Ishikawa (cell line): Measurements from ENCODE around the gene COPS2.

Experiments used
- CEBPB ChIP-seq: IDR thresholded peaks from 2 replicates; pipeline ENCODE4 v1.6.1; 2012
- CREB1 ChIP-seq: IDR thresholded peaks from 2 replicates; pipeline ENCODE4 v1.6.1; 2012; ENCODE audit warnings: low read depth
- RAD21 ChIP-seq: IDR thresholded peaks from 2 replicates; pipeline ENCODE4 v1.6.1; 2012; ENCODE audit warnings: low read depth
- REST ChIP-seq: IDR thresholded peaks from 2 replicates; pipeline ENCODE4 v1.6.1; 2012; ENCODE audit warnings: low read depth, mild to moderate bottlenecking

DNA sequence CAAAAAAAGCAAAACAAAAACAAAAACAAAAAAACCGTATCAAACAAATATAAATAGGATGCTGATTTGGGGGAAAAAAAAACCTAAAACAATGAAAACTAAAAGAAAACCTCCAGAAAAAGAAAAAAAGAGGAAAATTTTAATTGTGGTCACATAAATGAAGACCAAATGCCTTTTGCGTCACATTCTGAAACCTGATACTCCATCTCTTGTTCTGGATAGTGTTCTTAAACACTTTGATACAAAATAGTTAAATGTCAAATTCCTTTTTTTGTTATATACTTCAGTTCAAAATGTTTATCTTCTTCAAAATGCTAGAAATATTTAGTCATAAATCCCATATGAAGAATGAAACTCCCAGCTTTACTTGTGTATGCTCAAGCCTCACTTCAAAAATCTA is 31.0 kb downstream of the COPS2 start:
- TF ChIP-seq RAD21: no peak
- TF ChIP-seq CEBPB: no peak
- TF ChIP-seq CREB1: no peak
- no peak for TF ChIP-seq REST
